Cortex of kidney (tissue), 1 donor: Measurements from ENCODE around the gene SUSD4.
"Not testable (repeated sequence)": the region's sequence is repeated elsewhere in the genome, so short reads cannot be mapped to it uniquely, and the experiment has no call there.

Experiments
- DNase-seq: peaks from one replicate; lab custom pipeline; 2025; lab: John Stamatoyannopoulos, UW

SUSD4 gene, protein sequence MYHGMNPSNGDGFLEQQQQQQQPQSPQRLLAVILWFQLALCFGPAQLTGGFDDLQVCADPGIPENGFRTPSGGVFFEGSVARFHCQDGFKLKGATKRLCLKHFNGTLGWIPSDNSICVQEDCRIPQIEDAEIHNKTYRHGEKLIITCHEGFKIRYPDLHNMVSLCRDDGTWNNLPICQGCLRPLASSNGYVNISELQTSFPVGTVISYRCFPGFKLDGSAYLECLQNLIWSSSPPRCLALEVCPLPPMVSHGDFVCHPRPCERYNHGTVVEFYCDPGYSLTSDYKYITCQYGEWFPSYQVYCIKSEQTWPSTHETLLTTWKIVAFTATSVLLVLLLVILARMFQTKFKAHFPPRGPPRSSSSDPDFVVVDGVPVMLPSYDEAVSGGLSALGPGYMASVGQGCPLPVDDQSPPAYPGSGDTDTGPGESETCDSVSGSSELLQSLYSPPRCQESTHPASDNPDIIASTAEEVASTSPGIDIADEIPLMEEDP

GRCh38 chr1:223363856-223364684 lies at the start of gene SUSD4:
TSS of gene SUSD4 (minus strand) at chr1:223364176. CDS start at chr1:223363425, 751 bp downstream.
- DNase-seq = peak; percentile 48

GRCh38 chr1:223413216-223413615 lies 49.2 kb upstream of the SUSD4 start:
- no peak for DNase-seq

DNA sequence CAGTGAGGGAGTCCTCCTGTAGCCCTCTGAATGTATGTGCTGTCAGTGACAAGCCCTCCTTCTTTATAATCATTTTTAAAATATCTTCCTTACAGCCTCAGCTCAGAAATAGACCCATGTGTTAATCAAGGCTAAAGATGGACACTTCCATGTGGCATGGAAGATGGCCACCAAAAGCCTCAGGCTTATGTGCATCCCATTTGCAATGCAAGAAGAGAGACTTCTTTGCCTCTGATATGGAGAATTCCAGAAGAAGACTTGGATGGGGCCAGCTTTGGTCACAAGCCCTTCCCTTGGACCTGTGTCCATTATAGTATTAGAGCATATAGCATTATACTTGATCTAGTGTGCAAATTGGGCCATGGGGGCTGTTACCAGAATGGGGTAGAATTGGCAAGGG lies 47.7 kb upstream of the SUSD4 start:
- DNase-seq = no peak

DNA sequence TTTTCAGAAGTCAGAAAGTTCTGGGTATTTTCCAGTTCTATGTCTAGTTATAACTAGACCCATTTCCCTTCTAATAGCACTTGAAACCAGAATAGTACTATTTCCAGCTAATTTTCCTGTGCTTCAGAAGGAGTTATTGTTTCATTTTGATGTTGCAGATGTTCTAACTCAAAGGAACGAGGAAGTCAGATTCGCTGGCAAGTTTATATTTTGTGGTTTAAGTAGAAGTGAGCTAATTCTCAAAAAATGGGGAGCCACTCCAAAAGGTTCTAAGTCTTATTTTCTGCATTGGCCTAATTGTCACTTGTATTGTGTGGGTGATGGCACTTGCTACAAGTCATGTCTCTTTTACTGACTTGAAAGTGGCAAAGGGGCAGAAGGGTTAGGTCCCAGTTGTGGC lies 47.3 kb upstream of the SUSD4 start:
- DNase-seq = no peak

GRCh38 chr1:223410036-223410435 lies 46.1 kb upstream of the SUSD4 start:
- no peak for DNase-seq

GRCh38 chr1:223405507-223405906 lies 41.5 kb upstream of the SUSD4 start:
- DNase-seq = no peak

DNA sequence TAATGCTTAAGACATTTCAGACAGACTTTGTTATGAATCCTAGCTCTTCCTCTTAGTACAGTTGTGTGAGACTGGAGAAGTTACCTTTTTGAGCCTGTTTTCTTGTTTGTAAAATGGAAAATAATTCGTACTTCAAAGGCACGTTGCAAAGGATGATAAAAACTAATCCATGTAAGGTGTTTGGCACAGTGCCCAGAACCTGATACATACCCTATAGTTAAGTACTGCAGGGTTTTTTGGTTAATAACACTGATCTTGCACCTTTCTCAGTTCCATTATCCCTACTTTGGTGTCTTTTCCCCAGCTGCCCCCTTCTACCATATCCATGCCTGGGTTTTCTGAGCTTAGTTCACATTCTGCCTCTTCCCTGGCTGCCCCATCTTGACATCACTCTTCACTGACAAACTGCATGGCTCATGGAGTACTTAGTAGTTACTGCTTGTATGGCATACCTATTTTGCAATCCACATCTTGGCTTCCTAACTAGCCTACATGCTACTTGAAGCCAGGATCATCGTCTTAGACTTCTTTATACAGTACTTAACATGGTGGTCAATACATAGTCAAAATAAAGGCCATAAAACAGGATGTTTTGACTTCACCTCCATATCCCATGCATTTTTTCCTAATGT lies 39.3 kb upstream of the SUSD4 start:
- no peak for DNase-seq

- DNase-seq = no peak
These were observed 38.8 kb upstream of the SUSD4 start for GRCh38 chr1:223402790-223403142.

DNA sequence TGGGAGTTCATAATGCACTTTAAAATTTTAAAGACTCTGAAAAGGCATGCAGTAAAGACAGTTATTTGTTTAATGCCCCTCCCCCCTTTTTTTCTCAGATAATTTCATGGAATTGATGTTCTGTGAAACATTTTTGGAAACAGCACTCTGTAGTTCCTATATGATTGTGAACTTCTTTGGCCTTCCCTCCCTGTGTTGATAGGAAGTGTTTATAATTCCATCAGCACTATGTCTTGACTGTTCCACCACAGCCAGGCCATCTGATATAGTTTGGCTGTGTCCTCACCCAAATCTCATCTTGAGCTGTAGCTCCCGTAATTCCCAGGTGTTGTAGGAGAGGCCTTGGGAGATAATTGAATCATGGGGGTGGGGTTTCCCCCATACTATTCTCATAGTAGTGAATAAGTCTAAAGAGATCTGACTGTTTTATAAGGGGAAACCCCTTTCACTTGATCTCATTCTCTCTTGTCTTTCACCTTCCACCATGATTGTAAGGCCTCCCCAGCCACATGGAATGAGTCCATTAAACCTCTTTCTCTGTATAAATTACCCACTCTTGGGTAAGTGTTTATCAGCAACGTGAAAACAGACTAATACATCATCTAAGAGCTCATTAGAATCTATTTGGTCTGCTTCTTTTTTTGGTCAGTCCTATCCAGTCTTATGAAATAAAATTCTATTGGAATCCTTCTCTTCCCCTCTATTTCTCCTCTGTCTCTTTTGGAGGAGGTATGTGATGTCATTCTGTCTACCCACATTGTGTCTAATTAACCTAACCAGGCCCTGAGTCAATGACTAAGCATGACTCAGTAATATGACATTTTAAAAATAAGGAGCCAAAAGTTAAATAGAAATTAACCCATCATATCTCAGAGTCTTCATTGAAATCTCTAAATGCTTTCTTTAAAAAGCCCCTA lies 38.2 kb upstream of the SUSD4 start:
- DNase-seq = no peak

- not testable (repeated sequence) for DNase-seq
These were observed 35.4 kb upstream of the SUSD4 start for GRCh38 chr1:223399393-223399792.

DNA sequence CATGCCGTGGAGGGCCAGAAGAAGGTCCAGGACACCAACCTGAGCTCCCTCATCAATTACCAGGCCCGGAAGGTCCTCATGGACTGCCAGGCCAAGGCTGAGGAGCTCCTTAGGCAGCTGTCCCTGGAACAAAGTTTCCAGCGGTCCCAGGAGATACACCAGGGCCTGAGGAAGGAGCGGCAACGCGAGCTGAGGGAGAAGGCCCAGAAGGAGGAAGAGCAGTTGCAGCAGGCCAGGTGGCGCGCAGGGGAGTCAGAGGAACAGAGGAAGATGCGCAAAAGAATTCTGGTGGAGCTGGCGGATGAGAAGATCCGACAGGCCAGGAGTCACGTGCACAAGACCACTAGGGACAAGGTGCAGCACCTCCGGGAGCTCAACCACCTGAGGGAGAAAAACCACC lies 30.7 kb upstream of the SUSD4 start:
- DNase-seq = no peak

- no peak for DNase-seq
These were observed 30.3 kb upstream of the SUSD4 start for GRCh38 chr1:223394242-223394641.

DNA sequence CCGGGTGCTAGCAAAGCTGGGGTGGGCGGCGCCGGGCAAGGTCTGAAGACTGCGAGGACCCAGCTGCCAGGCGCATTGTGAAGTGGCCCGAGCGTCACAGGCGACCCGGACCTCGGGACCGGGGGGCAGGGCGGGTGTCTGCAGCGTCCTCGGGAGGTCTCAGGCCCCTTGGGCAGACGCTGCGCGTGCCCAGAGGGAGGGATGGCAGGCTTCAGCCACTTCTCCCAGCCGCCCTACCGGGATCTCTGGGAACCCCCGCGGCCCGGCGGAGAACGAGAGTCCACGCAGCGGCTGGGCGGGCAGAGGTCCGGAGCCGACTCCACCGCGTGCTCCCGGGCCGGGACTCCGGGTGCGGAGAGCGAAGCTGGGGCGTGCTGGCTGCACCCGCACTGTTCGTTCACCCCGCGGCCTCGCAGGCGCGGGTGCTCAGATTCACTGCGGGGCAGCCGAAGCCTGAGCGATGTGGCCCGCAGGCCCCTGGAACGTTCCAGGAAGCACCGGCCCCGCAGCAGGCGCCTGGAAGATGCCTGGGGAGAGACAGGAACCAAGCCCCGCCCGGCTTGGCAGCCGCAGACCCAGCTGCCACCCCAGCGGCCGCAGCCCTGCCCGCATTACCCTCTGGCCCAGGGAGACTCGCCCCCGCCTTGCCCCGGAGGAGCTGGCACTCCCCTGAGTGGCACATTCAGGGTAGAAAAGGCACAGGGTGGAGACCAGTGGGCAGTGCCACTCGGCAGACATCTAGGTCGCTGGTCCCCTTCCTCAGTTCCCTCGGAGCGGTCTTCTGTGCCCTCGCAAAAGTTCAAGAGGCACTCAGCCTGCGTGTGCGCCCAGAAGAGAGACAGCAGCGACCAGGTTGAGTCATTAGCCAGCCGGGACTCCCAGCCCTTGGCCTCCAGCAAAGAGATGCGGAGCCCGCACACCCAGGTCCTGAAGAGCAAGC lies 29.6 kb upstream of the SUSD4 start, which contains the start of gene CCDC185:
TSS of gene CCDC185 (plus strand) at position 141 of the 940 bp plus-strand sequence. CDS start at position 202, 61 bp downstream.
- no peak for DNase-seq

GRCh38 chr1:223390618-223391017 lies 26.6 kb upstream of the SUSD4 start:
- no peak for DNase-seq

- DNase-seq = no peak
These were observed 22.0 kb upstream of the SUSD4 start for GRCh38 chr1:223386013-223386412.

GRCh38 chr1:223378754-223379153 lies 14.8 kb upstream of the SUSD4 start:
- no peak for DNase-seq

DNA sequence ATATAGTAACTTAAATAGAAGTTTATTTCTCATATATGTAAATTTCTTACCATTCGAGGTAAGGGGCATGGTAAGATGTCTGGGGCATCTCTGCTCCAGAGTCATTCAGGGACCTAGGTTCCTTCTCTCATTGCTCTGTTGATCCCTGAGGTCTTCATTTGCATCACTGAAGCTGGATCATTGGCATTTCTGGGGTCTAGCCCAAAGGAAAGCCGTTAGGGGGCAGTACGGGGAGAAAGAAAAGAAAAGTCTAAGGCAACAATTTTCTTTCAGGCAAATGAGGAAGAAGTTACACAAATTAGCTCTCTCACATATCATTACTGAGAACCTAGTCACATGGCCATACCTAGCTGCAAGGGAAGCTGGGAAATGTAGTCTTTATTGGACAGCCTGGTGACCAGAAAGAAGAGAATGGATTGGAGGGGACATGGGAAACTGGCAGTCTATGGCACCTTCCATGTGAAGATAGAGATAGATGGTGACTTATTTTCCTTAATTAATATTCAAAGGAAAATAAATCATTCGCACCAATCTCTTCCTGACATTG lies 10.2 kb upstream of the SUSD4 start:
- no peak for DNase-seq

DNA sequence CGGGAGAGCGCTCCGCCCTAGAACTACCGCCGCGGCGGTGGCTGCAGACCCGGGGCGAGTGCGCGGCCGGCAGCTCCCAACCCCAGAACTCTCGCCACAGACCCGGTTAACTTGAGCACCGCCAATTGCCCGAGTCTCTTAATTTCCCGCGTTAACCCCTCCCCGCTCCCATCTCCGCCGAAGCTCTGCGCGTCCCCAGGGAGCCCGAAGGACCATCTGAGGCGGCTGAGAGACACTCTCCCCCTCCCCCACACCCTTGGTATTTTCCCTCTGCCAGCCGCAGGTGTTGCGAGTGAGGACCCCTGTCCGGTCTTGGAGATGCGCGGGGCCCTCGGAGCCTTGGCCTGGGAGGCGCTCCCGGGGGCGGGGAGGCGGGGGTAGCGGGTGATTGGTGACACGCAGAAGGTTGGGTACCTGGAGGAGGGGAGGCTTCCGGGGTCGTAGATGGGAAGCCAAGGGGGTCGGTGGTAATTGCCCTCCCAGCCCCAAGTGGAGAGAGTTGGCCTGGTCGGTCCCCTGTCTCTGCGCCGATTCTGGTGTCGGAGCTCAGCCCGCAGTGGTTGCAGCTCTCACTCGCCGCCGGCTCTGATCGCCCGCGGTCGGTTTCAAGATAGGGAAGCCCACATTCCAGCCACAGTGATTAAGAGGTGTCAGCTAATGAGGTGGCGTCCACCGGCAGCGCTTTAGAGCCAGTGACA lies 858 bp upstream of the SUSD4 start:
- no peak for DNase-seq
